ENCODE data around the gene DHX34. TPM values are rescaled to one million over a fixed set of nuclear protein-coding genes. Genes with fewer than 3 reads are reported as not detected.

The DHX34 gene
- total and polyA plus RNA-seq, 2 experiments from 2014 or later: 10.7 to 17.6 TPM

DNA sequence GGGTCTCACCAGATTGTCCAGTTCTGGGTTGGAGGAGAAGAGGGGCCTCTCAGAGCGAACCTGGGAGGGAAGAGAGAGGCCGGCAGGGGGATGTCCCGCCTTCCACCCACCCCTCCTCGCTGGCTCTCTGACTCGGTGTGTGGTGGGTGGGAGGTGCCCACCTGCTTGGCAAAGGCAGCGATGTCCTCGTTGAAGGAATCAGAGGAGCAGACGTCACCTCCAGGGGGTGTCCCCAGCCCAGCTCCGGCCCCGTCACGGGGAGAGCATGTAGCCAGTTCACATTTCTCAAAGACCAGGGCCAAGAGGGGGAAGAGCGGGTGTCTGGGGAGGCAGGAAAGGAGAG lies 67.5 kb downstream of the DHX34 start:
- no peak for DNase-seq (ENCODE audit: low spot score)
- H3K4me2 ChIP-seq: no peak overlapping the region
- H3K27ac ChIP-seq: no peak overlapping the region
- no peaks in the 10 kb centered on the region for H3K79me2 ChIP-seq
- H3K4me3 ChIP-seq: no peak overlapping the region
- peaks cover 2% of the 10 kb centered on the region for H4K20me1 ChIP-seq (ENCODE audit: insufficient read depth, poor library complexity, severe bottlenecking)
- H3K9me2 ChIP-seq (replicated peaks; ENCODE audit: insufficient read depth): no peaks in the 10 kb centered on the region
- H3K27me3 ChIP-seq: peaks cover 51% of the 10 kb centered on the region
- no peak overlapping the region for H2AFZ ChIP-seq
- WGBS (ENCODE audit: low lambda C conversion rate, missing lambda C conversion rate): 69% methylated on average over 9 of the region's 12 CpGs
- no peaks in the 10 kb centered on the region for H3K9me3 ChIP-seq (ENCODE audit: low read depth)
- H3K36me3 ChIP-seq (replicated peaks; ENCODE audit: insufficient read depth, low read depth): no peaks in the 10 kb centered on the region
- peaks cover 11% of the 10 kb centered on the region for H3K4me1 ChIP-seq (ENCODE audit: insufficient read depth)
- TF ChIP-seq CTCF (IDR thresholded peaks at IDR 0.05; ENCODE audit: poor library complexity) (no peak), EZH2phosphoT487 (IDR thresholded peaks at IDR 0.05; ENCODE audit: low read depth, severe bottlenecking, unreplicated experiment) (no peak), EZH2 (IDR thresholded peaks at IDR 0.05; ENCODE audit: borderline replicate concordance) (no peak)

- no peak overlapping the region for H3K27ac ChIP-seq
- H3K27me3 ChIP-seq: peaks cover 53% of the 10 kb centered on the region
- H3K79me2 ChIP-seq: no peaks in the 10 kb centered on the region
- H3K4me2 ChIP-seq: peak overlapping the region; percentile 83
- H3K4me3 ChIP-seq: no peak overlapping the region
- DNase-seq (ENCODE audit: low spot score): no peak
- peaks cover 16% of the 10 kb centered on the region for H3K4me1 ChIP-seq (ENCODE audit: insufficient read depth)
- 42% methylated on average over 18 of the region's 18 CpGs for WGBS (ENCODE audit: low lambda C conversion rate, missing lambda C conversion rate)
- H4K20me1 ChIP-seq (ENCODE audit: insufficient read depth, poor library complexity, severe bottlenecking): peaks cover 2% of the 10 kb centered on the region
- H3K9me2 ChIP-seq (replicated peaks; ENCODE audit: insufficient read depth): no peaks in the 10 kb centered on the region
- TF ChIP-seq EZH2phosphoT487 (IDR thresholded peaks at IDR 0.05; ENCODE audit: low read depth, severe bottlenecking, unreplicated experiment) (no peak), CTCF (IDR thresholded peaks at IDR 0.05; ENCODE audit: poor library complexity) (no peak), EZH2 (IDR thresholded peaks at IDR 0.05; ENCODE audit: borderline replicate concordance) (no peak)
- H2AFZ ChIP-seq: no peak overlapping the region
- no peaks in the 10 kb centered on the region for H3K9me3 ChIP-seq (ENCODE audit: low read depth)
- no peaks in the 10 kb centered on the region for H3K36me3 ChIP-seq (replicated peaks; ENCODE audit: insufficient read depth, low read depth)
These were observed 68.1 kb downstream of the DHX34 start for GRCh38 chr19:47417107-47417745.

GRCh38 chr19:47417746-47418691 lies 68.9 kb downstream of the DHX34 start:
- Histone ChIP-seq H3K9me3 (ENCODE audit: low read depth) (no peaks in the 10 kb centered on the region), H3K27me3 (peaks cover 61% of the 10 kb centered on the region), H3K4me3 (peak overlapping the region; percentile 55), H3K36me3 (replicated peaks; ENCODE audit: insufficient read depth, low read depth) (no peaks in the 10 kb centered on the region), H3K4me2 (peak overlapping the region; percentile 83), H4K20me1 (ENCODE audit: insufficient read depth, poor library complexity, severe bottlenecking) (peaks cover 2% of the 10 kb centered on the region), H3K27ac (no peak overlapping the region), H3K9me2 (replicated peaks; ENCODE audit: insufficient read depth) (no peaks in the 10 kb centered on the region), H2AFZ (no peak overlapping the region), H3K79me2 (no peaks in the 10 kb centered on the region), H3K4me1 (ENCODE audit: insufficient read depth) (peaks cover 16% of the 10 kb centered on the region)
- WGBS (ENCODE audit: low lambda C conversion rate, missing lambda C conversion rate): 7% methylated on average over 32 of the region's 34 CpGs
- TF ChIP-seq EZH2 (IDR thresholded peaks at IDR 0.05; ENCODE audit: borderline replicate concordance): peak; percentile 59
- no peak for TF ChIP-seq CTCF (IDR thresholded peaks at IDR 0.05; ENCODE audit: poor library complexity)
- no peak for TF ChIP-seq EZH2phosphoT487 (IDR thresholded peaks at IDR 0.05; ENCODE audit: low read depth, severe bottlenecking, unreplicated experiment)
- DNase-seq (ENCODE audit: low spot score): no peak

All from hepatocyte (in vitro differentiated cells).